HG03354 (cell line): ENCODE measurements around the gene CTDSPL.
"Not testable (repeated sequence)": the region's sequence is repeated elsewhere in the genome, so short reads cannot be mapped to it uniquely, and the experiment has no call there.

Source experiments
- ATAC-seq: cut with Tn5 transposase; IDR thresholded peaks from one replicate; pipeline ENCODE4 v1.9.1; 2021; ENCODE audit warnings: mild to moderate bottlenecking; ENCODE audit not compliant: unreplicated experiment, poor library complexity, severe bottlenecking

CTDSPL gene, protein sequence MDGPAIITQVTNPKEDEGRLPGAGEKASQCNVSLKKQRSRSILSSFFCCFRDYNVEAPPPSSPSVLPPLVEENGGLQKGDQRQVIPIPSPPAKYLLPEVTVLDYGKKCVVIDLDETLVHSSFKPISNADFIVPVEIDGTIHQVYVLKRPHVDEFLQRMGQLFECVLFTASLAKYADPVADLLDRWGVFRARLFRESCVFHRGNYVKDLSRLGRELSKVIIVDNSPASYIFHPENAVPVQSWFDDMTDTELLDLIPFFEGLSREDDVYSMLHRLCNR

DNA sequence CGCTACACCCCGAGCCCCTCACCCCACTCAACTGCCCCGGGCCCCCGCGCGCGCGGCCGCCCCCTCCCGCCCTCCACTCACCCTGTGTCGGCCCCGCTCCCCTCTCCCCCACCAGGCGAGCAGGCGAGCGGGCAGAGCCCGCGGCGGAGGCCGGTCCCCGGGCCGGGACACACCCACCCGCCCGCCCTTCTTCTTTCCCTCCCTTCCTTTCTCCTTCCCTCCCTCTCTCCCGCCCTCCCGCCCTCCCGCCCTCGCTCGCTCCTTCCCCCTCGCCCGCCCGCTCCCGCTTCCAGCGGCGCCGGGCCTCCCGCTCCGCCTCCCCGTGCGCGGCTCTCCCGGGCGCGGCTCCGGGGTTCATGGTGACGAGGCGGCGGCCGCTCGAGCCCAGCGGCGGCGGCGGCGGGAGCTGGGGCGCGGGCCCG lies at the start of gene CTDSPL:
Gene CTDSPL (plus strand): TSS at position 261 of the 422 bp plus-strand sequence. CDS start 320 bp downstream, outside the sequence.
- ATAC-seq = no peak

DNA sequence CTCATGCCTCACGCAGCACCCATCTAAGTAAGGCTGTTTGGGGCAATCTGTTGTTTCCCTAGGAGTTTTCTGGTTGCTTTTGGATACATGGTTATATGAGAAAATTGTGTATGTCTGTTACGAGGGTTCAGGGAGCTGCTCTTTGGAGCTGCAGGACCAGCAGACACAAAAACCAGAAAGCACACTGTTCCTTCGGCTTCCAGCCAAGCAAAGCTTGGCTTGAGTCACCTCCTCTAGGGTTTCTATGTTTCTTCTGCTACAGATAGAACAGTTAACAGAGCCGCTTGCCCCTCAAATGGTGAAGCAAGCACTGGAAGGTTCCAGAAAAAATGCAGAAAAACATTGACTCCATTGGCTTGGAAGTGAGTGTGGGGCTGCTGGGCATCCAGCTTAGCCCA lies 49.2 kb upstream of the CTDSPL start:
- ATAC-seq = no peak

DNA sequence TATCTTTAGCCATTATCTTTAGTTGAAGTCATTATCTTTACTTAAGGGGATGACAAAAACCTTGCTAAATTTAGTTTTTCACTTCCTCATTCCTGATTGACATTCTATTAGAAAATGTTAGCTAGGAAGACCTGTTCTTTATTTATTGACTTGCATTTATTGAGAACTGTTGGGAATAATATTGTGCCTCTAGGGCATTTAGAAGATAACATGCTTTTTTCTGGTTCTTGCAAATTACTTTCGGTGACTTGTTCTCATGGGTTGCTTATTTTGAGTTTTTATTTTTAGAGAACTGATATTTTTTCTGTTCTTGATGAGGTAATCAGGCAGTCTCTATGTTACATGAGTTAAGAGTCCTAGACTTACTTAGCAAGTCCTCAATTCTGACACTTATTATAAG lies 48.3 kb upstream of the CTDSPL start:
- no peak for ATAC-seq

DNA sequence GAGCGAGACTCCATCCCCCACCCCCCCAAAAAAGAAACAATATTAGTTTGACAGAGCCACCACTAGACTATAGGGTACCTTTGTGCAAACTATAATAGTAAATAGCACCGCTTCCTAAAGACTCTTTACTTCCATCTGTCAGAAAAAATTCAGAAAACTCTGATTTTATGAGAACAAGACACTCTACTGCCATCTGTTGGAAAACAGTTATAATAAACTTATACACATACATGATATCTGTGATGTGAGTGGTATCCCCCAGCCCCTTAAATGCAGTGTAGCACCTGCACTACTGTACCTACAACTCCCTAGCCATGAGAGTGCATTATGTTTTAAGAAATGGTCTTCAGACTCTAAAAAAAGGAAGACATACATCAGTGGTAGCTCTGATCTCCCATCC lies 47.1 kb upstream of the CTDSPL start:
- no peak for ATAC-seq

DNA sequence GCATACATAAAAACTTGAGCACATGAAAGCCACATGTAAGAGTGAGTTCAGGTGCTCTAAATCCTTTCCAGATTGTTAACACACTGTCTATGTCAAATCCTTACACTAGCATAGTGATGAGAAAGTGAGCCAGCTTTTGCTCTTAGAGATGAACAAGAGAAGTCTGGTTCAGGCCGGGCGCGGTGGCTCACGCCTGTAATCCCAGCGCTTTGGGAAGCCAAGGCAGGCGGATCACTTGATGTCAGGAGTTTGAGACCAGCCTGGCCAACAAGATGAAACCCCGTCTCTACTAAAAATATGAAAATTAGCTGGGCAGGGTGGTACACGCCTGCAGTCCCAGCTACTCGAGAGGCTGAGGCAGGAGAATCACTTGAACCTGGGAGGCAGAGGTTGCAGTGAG lies 46.5 kb upstream of the CTDSPL start:
- ATAC-seq = not testable (repeated sequence)

DNA sequence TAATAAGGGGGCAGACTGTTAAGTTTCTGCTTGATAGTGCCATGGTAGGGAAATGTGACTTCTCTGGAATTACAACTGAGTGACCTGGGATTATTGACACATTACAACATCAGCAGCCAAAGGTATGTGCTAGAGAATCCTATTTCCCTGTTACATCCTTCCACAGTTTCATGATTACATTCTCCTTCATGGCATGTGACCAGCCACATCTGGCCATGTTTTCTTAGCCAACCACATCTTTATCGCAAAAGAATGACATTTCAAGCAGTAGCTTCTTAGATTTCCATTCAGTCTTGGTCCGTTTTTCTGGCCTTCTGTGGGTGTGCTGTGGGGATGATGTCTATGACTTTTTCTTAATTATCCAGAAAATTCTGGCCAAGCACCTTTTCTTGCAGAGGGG lies 45.4 kb upstream of the CTDSPL start:
- no peak for ATAC-seq

DNA sequence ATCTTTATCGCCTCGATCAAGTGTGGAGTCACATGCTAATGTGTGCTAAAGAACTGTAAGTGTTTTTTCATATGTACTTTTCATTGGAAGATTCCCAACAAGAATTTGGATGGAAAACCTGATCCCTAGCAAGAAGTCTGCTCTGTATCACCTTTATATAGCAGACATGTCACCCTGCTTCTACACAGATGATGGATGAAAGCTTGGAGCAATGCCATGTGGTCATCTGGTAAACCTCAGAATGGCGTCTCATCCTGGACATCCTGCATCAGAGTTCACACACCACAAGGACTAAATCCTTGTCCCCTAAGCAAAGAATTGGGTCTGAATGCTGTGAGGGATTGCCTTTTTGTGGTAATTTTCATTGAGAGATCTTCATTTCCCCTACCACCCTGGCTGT lies 42.1 kb upstream of the CTDSPL start:
- no peak for ATAC-seq

DNA sequence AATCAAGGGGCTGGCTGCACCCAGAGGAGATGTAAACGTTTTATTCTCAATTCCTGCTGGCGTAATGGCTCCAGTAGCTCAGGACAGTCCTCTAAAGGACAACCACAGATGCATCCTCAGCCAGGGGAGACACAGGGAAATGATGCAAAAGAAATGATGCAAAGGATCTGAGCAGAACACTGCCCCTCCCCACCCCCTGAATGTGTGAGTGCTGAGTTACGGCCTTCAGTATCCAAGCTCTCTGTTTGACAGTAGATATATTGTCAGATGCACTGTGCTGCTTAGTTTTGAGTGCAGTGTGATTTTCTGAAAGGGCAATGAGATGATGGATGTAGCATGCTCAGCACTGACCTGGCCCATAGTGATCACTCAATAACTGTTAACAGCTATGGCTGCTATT lies 41.4 kb upstream of the CTDSPL start:
- ATAC-seq = no peak

DNA sequence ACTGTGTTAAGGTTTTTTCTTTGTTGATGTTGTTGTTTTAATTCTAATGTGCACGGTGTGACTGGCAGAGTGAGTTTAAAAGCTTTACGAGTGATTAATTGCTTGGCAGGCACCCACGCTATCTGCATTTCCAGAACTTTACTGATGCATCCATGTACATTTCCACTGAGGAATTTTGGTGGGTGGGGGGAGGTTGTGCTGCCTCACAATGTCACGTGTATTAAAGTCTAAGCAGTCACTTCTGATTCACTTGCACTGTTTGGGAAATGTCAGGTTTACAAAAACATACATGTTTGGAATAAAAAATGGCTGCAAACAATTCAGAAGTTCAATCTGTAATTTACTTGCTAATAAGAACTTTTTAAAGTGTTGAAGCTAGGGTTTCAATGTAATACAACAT lies 38.5 kb upstream of the CTDSPL start:
- ATAC-seq = no peak

DNA sequence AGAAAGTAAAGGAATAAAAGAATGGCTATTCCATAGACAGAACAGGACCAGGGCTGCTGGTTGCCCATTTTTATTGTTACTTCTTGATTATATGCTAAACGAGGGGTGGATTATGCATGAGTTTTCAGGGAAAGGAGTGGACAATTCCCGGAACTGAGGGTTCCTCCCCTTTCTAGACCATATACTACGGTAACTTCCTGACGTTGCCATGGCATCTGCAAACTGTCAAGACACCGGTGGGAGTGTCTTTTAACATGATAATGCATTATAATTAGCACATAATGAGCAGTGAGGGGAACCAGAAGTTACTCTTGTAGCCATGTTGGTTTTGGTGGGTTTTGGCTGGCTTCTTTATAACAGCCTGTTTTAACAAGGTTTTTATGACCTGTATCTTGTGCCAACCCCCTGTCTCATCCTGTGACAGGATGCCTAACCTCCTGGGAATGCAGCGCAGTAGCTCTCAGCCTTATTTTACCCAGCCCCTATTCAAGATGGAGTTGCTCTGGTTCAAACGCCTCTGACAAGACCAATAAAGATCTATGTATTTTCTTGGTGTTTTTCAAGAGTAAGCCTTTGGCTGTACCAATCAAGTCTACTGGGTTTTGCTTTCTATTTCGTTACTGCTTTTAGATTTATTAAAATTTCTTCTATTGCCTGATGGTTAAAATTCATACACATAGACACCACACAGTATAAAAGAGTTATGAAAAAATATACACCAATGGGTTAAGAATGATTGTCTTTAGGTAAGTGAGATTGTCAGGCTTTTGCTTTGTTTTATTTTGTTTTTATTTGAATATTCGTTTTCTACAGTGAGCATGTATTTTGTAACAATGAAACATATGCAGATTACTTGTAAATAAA lies 37.4 kb upstream of the CTDSPL start:
- no peak for ATAC-seq

DNA sequence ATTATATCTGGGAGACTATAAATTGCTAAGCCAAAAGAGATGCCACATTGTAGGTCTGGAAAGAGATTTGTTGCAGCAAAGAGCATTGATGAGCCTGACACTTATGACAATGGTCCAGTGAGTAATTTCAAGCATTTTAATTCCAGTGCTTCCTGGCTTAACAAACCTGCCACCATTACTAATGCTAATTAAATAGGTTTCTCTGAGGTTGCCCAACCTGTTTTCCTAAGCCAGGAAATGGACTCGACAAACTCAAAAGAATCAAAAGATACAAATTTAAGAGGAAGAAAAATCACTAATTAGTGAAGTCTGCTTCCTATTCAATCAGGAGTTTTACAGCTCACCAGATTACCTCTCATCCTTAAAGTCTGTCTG lies 36.7 kb upstream of the CTDSPL start:
- no peak for ATAC-seq

DNA sequence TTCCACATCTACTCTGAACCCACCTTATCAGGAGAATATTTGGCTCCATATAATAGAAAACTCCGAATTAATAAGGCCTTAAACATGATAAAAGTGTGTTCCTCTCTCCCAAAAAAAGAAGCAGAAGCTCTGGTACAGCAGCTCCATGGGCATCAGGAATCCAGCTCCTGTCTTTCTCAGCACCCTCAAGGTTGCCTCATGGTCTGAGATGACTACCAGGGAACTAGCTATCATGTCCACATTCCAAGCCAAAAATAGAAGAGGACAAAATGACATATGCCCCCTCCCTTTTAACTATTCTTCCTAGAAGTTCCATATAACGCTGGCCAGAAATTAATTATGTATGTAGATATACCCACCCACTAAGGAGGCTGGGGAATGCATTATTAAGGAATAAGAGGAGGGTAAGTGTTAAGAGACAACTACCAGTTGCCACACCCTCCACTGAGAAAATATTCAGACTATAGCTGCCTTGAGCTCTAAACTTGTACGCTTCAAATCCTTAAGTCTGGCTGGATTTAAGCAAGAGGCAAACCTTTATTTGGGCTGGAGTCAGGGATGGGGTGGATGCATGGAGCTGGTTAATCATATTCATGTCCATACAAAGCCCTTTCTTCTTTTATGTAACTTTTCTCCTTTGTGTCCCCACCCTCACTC lies 35.8 kb upstream of the CTDSPL start:
- no peak for ATAC-seq

DNA sequence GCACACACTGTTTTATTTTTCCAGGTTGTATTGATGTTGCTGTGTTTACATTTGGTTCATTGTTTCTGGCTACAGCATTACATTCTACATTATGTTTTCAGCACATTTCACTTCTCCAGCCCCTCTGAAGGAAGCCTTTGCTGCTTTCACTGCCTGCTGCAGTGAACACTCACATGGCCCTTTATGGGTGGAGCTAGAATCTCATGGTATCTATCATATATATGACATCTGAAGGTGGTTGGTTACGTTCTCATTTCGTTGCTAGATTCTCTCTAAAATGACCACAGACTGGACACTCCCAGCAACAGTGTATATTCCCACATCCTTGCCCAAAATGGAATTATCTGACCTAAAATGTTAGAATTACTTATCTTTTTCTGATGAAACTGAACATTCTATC lies 35.2 kb upstream of the CTDSPL start:
- ATAC-seq = no peak

DNA sequence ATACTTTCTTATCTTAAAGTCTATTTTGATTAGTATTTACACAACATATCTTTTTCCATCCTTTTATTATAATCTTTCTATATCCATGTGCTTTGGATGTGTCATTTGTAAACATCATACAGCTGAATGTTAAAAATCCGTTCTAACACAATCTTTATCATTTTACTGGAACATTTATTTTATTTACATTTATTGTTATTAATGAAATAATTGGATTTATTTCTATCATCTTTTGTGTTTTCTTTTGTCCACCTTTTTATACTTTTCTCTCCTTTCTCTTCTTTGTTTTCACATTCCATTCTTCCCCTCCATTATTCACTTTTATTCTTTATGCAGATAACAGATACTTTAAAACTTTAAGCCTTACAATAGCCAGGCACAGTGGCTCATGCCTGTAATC lies 34.7 kb upstream of the CTDSPL start:
- no peak for ATAC-seq

DNA sequence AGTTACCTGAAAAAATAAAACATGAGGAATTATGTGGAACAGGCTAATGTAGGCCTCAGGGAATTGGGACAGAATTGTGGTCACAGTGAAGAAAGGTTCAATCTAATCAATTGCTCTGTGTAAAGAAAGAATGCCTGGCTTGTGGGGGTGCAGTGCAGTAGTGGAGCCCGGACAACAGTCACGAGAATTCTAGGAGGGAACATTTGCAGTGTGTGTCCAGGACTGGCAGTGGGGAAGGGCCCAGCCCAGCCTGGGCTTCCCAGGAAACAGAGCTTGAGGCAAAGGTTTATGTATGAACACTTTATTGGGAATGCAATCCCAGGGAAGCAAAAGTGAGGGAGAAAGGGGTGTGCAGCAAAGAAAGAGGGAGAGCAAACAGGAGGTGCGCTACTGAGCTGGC lies 29.2 kb upstream of the CTDSPL start:
- ATAC-seq = no peak

DNA sequence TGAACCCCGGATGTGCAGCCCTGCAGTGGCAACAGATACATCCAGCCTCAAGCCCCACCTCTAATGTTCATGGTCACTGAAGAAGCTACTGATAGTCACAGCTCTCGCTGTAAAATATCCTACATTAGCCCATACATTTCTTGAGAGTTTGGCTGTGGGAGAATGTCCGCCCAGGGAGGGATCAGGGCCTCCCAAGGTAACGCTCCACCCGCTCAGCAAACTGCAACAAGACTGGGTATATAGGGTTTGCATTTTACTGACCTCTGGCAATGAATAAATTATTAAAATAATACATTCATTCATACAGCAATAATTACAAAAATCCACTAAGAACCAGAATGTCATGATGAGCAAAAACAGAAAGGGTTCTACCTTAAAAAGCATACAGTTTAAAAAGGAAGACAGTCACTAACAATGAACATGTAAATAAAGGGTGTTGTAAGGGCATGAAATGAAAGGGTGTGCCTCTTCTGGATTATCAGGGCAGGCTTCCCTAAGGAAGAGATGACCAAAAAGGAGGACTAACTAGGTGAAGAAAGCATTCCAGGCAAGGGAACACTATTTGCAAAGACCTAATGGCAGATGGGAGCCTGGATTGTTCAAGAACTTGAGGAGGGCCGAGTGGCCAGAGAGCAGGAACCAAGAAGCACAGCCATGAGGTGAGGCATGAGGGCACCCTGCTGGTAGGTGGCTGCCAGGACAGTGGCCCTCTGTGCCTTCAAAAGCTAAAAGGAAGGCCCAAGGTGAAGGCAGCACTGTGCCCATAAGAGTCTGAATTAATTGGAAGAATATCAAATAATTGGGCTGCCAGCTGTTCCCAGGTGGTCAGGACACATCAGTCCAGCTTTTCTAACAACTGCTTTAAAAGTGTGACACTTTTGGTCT lies 28.1 kb upstream of the CTDSPL start:
- ATAC-seq = peak; percentile 54

DNA sequence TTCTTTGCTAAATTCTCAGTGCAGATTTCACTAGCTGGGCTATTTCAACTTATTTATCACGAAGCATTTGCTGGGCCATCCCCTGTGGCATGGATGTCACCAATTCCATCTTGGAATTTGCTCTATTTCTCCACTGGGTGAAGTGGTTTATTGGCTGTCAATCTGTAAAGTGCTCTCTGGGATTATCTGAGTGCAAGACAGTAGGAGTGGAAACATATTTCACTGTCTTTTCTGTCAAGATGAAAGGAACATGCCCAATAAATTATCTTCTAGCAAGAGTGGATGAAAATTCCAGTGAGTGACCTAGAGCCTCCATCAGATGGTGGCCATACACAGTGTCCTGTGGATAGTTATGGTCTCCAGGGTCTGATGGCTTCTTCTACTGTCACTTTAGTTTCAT lies 25.1 kb upstream of the CTDSPL start:
- ATAC-seq = no peak

DNA sequence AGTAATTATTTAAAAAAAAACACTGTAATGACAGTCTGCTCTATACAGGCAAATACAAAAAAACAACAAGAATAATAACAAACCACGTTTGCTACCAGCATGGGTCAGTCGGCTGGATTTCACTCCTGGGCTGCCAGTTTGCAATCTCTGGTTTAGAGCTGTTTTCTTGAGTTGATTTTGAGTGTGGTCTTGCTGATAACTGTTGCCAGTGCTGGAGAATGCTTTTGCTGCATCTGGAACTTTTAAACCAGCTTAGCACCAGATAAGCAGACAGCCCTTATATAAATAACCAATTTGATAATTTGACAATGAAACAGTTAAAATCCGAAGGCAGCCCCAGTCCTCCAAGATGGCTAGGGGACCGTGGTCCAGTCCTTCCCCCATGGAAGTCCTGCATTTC lies 14.0 kb upstream of the CTDSPL start:
- ATAC-seq = no peak

DNA sequence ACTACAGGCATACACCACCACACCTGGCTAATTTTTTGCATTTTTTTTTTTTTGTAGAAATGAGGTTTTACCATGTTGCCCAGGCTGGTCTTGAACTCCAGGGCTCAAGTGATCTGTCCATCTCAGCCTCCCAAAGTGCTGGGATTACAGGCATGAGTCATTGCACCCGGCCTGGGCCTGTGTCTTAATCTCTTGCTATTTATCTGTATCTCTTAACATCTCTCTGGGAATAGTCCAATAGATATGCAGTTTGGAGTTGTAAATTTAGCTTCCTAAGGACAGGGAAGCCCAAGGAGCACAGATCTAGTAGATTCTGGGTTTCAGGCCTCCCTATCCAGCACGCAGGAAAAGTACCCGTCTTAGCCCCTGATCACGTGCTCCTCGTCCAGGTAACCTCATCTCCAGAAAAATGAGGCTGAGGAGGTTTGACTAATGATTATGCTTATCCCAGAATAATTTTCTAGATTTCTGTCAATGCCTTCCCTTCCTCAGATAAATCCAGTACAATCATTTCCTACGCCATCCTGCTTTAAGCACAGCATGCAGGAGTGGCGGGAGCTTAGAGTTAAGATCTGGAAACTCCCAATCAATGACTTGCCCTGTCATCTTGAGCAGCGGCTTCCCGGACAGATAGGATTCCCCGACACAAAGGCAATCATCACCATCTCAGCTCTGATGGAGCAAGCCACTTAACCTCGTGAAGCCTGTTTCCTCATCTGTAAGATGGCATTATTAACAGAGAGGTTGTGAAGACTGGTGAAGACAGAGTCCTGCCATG lies 12.3 kb upstream of the CTDSPL start:
- no peak for ATAC-seq
